OCI-LY1 (cell line): Measurements from ENCODE around the gene PLCE1.

Experiments
- H2AFZ ChIP-seq: fragments of 200-600 bp; sonication (generic), shearing (Covaris generic); 2 replicates; pipeline ENCODE4 v1.6.0; 2014; ENCODE audit warnings: antibody characterized with exemption, mild to moderate bottlenecking, low read length
- H3F3A ChIP-seq: fragments of 200-600 bp; sonication (generic), shearing (Covaris generic); 2 replicates; pipeline ENCODE4 v1.6.0; 2014; ENCODE audit warnings: mild to moderate bottlenecking, antibody characterized with exemption, low read length, moderate library complexity; ENCODE audit not compliant: insufficient read depth
- H3K27ac ChIP-seq: fragments of 200-600 bp; sonication (generic); 2 replicates; pipeline ENCODE4 v1.5.1; 2014; ENCODE audit warnings: low read length, mixed run types, mild to moderate bottlenecking, low read depth; ENCODE audit not compliant: poor library complexity, severe bottlenecking
- H3K27me3 ChIP-seq: fragments of 200-600 bp; sonication (generic); 2 replicates; pipeline ENCODE4 v1.6.0; 2014; ENCODE audit warnings: antibody characterized with exemption, mild to moderate bottlenecking, low read length, moderate library complexity; ENCODE audit not compliant: insufficient read depth
- H3K36me3 ChIP-seq: fragments of 200-600 bp; sonication (generic); 2 replicates; pipeline ENCODE4 v1.6.1; 2014; ENCODE audit warnings: mild to moderate bottlenecking, antibody characterized with exemption, low read length, moderate library complexity, mixed read lengths; ENCODE audit not compliant: insufficient read depth
- H3K4me1 ChIP-seq: fragments of 200-600 bp; sonication (generic); 2 replicates; pipeline ENCODE4 v1.5.1; 2014; ENCODE audit warnings: mild to moderate bottlenecking, low read length, moderate library complexity; ENCODE audit not compliant: insufficient read depth, severe bottlenecking
- H3K4me2 ChIP-seq: fragments of 200-600 bp; sonication (generic), shearing (Covaris generic); 2 replicates; pipeline ENCODE4 v1.6.1; 2014; ENCODE audit warnings: low read length
- H3K4me3 ChIP-seq: fragments of 200-600 bp; sonication (generic); 2 replicates; pipeline ENCODE4 v1.5.1; 2014; ENCODE audit warnings: low read length, low read depth, mild to moderate bottlenecking, mixed read lengths; ENCODE audit not compliant: poor library complexity, severe bottlenecking
- H3K79me2 ChIP-seq: fragments of 200-600 bp; shearing (Covaris generic); 2 replicates; pipeline ENCODE4 v1.6.1; 2016; ENCODE audit warnings: mixed run types, low read length, mixed read lengths; ENCODE audit not compliant: insufficient read depth
- H3K9ac ChIP-seq: fragments of 200-600 bp; sonication (generic), shearing (Covaris generic); 2 replicates; pipeline ENCODE4 v1.6.1; 2014; ENCODE audit warnings: mild to moderate bottlenecking, low read length, mixed read lengths
- H3K9me2 ChIP-seq: fragments of 200-600 bp; sonication (generic), shearing (Covaris generic); 2 replicates; pipeline ENCODE4 v1.6.1; 2014; ENCODE audit warnings: low read depth, mild to moderate bottlenecking, low read length, mixed read lengths
- H3K9me3 ChIP-seq: fragments of 200-600 bp; shearing (Covaris generic); 2 replicates; pipeline ENCODE4 v1.6.1; 2014; ENCODE audit warnings: low read length, mixed read lengths
- H4K20me1 ChIP-seq: fragments of 200-600 bp; sonication (generic), shearing (Covaris generic); 2 replicates; pipeline ENCODE4 v1.6.0; 2016; ENCODE audit warnings: mild to moderate bottlenecking, low read length; ENCODE audit not compliant: insufficient read depth
- CTCF ChIP-seq: fragments of 200-600 bp; sonication (generic), shearing (Covaris generic); IDR thresholded peaks from 2 replicates; pipeline ENCODE4 v1.5.1; 2017; ENCODE audit warnings: mild to moderate bottlenecking, antibody characterized with exemption, low read length, moderate library complexity, mixed read lengths
- EZH2 ChIP-seq: fragments of 200-600 bp; sonication (generic), shearing (Covaris generic); IDR thresholded peaks from 2 replicates; pipeline ENCODE4 v1.8.0; 2017; ENCODE audit warnings: borderline replicate concordance, mixed run types, mild to moderate bottlenecking, antibody characterized with exemption, low read length, moderate library complexity, mixed read lengths

Gene PLCE1

DNA sequence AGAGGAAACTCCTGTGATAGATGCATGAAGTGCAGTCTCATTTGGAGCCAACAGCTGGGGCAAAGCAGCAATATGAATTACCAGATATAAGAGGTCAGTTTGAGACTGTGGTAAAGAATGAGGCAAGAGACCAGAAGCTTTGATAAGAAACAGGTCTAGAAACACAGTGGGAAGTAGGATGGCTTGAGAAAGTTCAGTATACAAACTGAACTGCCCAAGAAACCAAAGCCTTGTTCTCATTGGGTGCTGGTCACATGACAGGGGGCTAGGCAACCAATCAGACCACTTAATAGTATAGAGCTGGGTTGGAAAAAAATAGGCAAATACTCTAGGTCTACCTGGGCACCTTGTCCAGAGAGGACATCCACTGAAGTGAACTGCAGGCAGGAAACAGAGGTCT is 46.2 kb upstream of the PLCE1 start:
- H3F3A ChIP-seq = no peaks in the 10 kb centered on the region
- no peak overlapping the region for H3K4me2 ChIP-seq
- H3K79me2 ChIP-seq = no peaks in the 10 kb centered on the region
- no peak overlapping the region for H3K27ac ChIP-seq
- no peaks in the 10 kb centered on the region for H3K27me3 ChIP-seq
- no peaks in the 10 kb centered on the region for H4K20me1 ChIP-seq
- no peaks in the 10 kb centered on the region for H3K9me3 ChIP-seq
- H2AFZ ChIP-seq = no peak overlapping the region
- H3K4me1 ChIP-seq = no peaks in the 10 kb centered on the region
- TF ChIP-seq CTCF (no peak), EZH2 (no peak)
- no peak overlapping the region for H3K4me3 ChIP-seq
- no peaks in the 10 kb centered on the region for H3K9me2 ChIP-seq
- H3K9ac ChIP-seq = no peak overlapping the region
- no peaks in the 10 kb centered on the region for H3K36me3 ChIP-seq

- Histone ChIP-seq H3K79me2 (no peaks in the 10 kb centered on the region), H3K36me3 (no peaks in the 10 kb centered on the region), H3K4me1 (no peaks in the 10 kb centered on the region), H3K27me3 (no peaks in the 10 kb centered on the region), H3K9ac (no peak overlapping the region), H3K4me3 (no peak overlapping the region), H3K4me2 (no peak overlapping the region), H3K9me3 (no peaks in the 10 kb centered on the region), H3K27ac (no peak overlapping the region), H3F3A (no peaks in the 10 kb centered on the region), H4K20me1 (no peaks in the 10 kb centered on the region), H2AFZ (no peak overlapping the region), H3K9me2 (no peaks in the 10 kb centered on the region)
- no peak for TF ChIP-seq EZH2
- no peak for TF ChIP-seq CTCF
Observed at GRCh38 chr10:93951905-93952304, 41.8 kb upstream of the PLCE1 start.

GRCh38 chr10:93954299-93954698 is 39.4 kb upstream of the PLCE1 start:
- no peak overlapping the region for H3K27ac ChIP-seq

More at GRCh38 chr10:93954299-93954698, 39.4 kb upstream of the PLCE1 start:
- Histone ChIP-seq H3K9me2 (no peaks in the 10 kb centered on the region), H3K27me3 (no peaks in the 10 kb centered on the region), H3K36me3 (no peaks in the 10 kb centered on the region), H2AFZ (no peak overlapping the region), H3F3A (no peaks in the 10 kb centered on the region), H3K9ac (no peak overlapping the region), H4K20me1 (no peaks in the 10 kb centered on the region), H3K4me2 (no peak overlapping the region), H3K79me2 (no peaks in the 10 kb centered on the region), H3K4me3 (no peak overlapping the region), H3K4me1 (no peaks in the 10 kb centered on the region), H3K9me3 (no peaks in the 10 kb centered on the region)
- TF ChIP-seq EZH2 = no peak
- no peak for TF ChIP-seq CTCF
